ENCODE data around the gene CTSW. TPM values are rescaled to one million over a fixed set of nuclear protein-coding genes. Genes with fewer than 3 reads are reported as not detected.

Gene CTSW
- polyA plus RNA-seq, 1 donor: 1.3 TPM

DNA sequence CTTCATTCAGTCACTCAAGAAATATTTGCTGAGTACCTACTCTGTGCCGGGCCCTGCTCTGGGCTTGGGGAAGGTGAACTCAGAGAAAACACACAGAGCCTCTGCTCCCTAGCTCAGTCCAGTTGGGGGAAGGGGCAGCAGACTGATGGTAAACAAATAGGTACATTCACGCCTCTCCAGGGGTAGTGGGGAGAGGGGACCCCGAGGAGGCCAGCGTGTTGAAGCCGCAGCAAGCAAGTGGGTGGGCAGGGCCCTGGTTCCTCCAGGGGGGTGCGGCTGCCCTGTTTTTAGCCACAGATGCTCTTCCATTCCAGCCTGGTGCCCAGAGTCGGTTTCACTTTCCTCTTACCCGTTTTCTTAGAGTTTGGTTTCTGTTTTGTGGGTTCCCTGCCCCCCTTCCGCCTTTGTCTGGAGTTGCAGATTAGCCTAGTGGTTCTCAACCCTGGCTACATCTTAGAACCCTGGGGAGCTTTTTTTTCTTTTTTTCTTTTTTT lies 48.3 kb downstream of the CTSW start:
- no peak for DNase-seq (ENCODE audit: low read depth)

DNA sequence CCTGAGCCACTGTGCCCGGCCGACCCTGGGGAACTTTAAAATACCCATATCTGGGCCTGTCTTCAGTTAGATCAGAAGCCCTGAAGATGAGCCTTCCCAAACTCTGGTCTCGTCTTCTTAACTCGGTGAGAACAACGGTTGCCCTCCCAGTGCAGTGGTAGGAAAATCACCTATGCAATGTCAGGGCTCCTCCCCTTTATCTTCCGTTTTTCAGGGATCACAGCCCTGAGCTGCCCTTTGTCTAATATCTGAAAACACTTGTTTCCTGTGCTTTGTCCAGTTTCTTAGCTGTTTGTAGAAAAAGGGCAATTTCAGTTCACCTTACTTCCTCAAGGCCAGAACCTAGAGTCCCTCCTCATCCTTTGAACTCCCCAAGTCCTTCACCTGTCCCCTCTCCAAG lies 49.0 kb downstream of the CTSW start:
- no peak for DNase-seq (ENCODE audit: low read depth)

DNA sequence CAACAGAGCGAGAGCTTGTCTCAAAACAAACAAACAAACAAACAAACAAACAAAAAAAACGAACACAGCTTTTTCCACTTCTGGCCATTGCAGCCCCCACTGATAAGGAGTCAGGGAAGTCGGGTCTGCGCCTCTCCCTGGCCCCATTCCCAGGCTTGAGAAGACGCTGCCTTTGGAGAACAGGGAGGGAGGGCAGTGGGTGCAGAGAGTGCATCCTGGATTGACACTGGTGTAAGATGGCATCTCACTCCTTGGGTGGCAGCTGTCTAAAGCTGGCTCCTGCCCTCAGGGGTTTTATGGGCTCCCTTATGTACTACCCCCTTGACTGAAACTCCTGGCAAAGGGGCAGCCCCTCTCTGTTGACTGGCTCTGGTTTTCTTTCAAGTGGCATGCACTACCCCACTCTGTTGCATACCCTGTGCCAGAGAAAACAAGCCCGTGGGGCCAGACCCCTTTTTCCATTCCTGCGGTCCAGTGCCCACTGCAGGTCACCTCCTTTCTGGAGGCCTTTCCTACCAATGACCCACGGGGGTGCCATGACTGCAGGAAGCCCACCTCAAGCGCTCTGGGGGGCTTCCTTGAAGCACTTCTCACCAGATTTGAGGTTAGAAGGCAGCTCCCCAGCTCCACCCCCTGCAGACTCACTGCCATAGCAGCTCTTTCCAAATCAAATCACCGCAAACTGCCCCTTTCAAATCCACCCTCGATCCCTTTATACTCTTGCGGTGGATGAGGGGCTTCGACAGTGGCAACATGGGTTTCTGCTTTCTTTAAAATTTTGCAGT lies 52.3 kb downstream of the CTSW start:
- no peak for DNase-seq (ENCODE audit: low read depth)

DNA sequence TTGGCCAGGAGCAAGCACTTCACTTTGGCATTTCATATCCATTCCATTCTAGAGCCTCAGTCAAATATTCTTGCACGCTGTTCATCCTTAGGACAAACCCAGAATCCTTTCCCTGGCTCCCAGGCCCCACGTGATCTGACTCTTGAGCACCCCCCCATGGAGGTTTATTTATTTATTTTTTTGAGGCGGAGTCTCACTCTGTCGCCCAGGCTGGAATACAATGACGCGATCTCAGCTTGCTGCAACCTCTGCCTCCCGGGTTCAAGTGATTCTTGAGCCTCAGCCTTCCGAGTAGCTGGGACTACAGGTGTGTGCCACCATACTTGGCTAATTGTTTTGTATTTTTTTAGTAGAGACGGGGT lies 52.9 kb downstream of the CTSW start:
- DNase-seq (ENCODE audit: low read depth): no peak

Other genes starting within 250 kb of the CTSW start
- 34.0 TPM for gene SIPA1, start 241.7 kb upstream of the CTSW start, polyA plus RNA-seq (ENCODE audit: insufficient read length)
- 42.1 TPM for gene RELA, start 216.9 kb upstream of the CTSW start, polyA plus RNA-seq (ENCODE audit: insufficient read length)
- 38.0 TPM for gene KAT5, start 167.6 kb upstream of the CTSW start, polyA plus RNA-seq (ENCODE audit: insufficient read length)
- 30.2 TPM for gene RNASEH2C, start 159.0 kb upstream of the CTSW start, polyA plus RNA-seq (ENCODE audit: insufficient read length)
- 1.5 TPM for gene AP5B1, start 98.9 kb upstream of the CTSW start, polyA plus RNA-seq (ENCODE audit: insufficient read length)
- not detected for gene OVOL1, start 92.8 kb upstream of the CTSW start, polyA plus RNA-seq (ENCODE audit: insufficient read length)
- 1.8 TPM for gene SNX32, start 45.9 kb upstream of the CTSW start, polyA plus RNA-seq (ENCODE audit: insufficient read length)
- 578 TPM for gene CFL1, start 21.7 kb upstream of the CTSW start, polyA plus RNA-seq (ENCODE audit: insufficient read length)
- gene MUS81, start 19.4 kb upstream of the CTSW start, polyA plus RNA-seq (ENCODE audit: insufficient read length): 43.9 TPM
- 82.6 TPM for gene EFEMP2, start 7.0 kb upstream of the CTSW start, polyA plus RNA-seq (ENCODE audit: insufficient read length)
- gene FIBP, start 8.6 kb downstream of the CTSW start, polyA plus RNA-seq (ENCODE audit: insufficient read length): 55.8 TPM
- 14.7 TPM for gene CCDC85B, start 10.8 kb downstream of the CTSW start, polyA plus RNA-seq (ENCODE audit: insufficient read length)
- not detected for gene FOSL1, start 20.6 kb downstream of the CTSW start, polyA plus RNA-seq (ENCODE audit: insufficient read length)
- gene C11orf68, start 39.2 kb downstream of the CTSW start, polyA plus RNA-seq (ENCODE audit: insufficient read length): 33.1 TPM
- 74.8 TPM for gene DRAP1, start 39.6 kb downstream of the CTSW start, polyA plus RNA-seq (ENCODE audit: insufficient read length)
- gene TSGA10IP, start 65.6 kb downstream of the CTSW start, polyA plus RNA-seq (ENCODE audit: insufficient read length): 0.25 TPM
- gene SART1, start 81.9 kb downstream of the CTSW start, polyA plus RNA-seq (ENCODE audit: insufficient read length): 36.2 TPM
- 18.5 TPM for gene EIF1AD, start 122.3 kb downstream of the CTSW start, polyA plus RNA-seq (ENCODE audit: insufficient read length)
- gene BANF1, start 122.7 kb downstream of the CTSW start, polyA plus RNA-seq (ENCODE audit: insufficient read length): 218 TPM
- not detected for gene CST6, start 132.2 kb downstream of the CTSW start, polyA plus RNA-seq (ENCODE audit: insufficient read length)
- 0.27 TPM for gene CATSPER1, start 146.6 kb downstream of the CTSW start, polyA plus RNA-seq (ENCODE audit: insufficient read length)
- gene GAL3ST3, start 169.3 kb downstream of the CTSW start, polyA plus RNA-seq (ENCODE audit: insufficient read length): 0.78 TPM
- gene SF3B2, start 172.5 kb downstream of the CTSW start, polyA plus RNA-seq (ENCODE audit: insufficient read length): 121 TPM
- gene PACS1, start 190.4 kb downstream of the CTSW start, polyA plus RNA-seq (ENCODE audit: insufficient read length): 28.3 TPM